ENCODE data around the gene PLA2G15. TPM values are rescaled to one million over a fixed set of nuclear protein-coding genes. Genes with fewer than 3 reads are reported as not detected.

Gene PLA2G15
- total RNA-seq, 1 experiment from 2014 or later, result 33.2 TPM

- Histone ChIP-seq H3K36me3 (ENCODE audit: control insufficient read depth, insufficient read depth, low read length) (0 out of 2 replicates have a peak, but pooled peaks cover 2% of the 10 kb centered on the region), H3K4me3 (ENCODE audit: low read depth, low read length) (no peak overlapping the region), H3K4me1 (peaks cover 15% of the 10 kb centered on the region), H3K9me3 (no peaks in the 10 kb centered on the region), H3K27me3 (replicated peaks; ENCODE audit: control insufficient read depth, insufficient read depth, low read length) (no peaks in the 10 kb centered on the region)
- no peaks in the 10 kb centered on the region for H3K9me3 Mint-ChIP-seq (ENCODE audit: unreplicated experiment)
- no peaks in the 10 kb centered on the region for H3K27me3 Mint-ChIP-seq (ENCODE audit: insufficient read depth, unreplicated experiment)
- DNase-seq, result no peak
- intact Hi-C loops (cut with micrococcal nuclease; ENCODE audit: unreplicated experiment), result no loop called here
- H3K4me3 Mint-ChIP-seq (ENCODE audit: unreplicated experiment), result no peak overlapping the region
- ChIA-PET CTCF (interaction anchor here (0.5 to 2.1 kb wide), 4 partner anchors 9 to 42 kb away, joined by 3 to 5 read pairs (median 4); no protein-coding TSS in a partner anchor), POLR2A (interaction anchor here (2.3 kb wide), 1 partner anchor 25 kb away, joined by 5 read pairs; the partner anchor contains the start of genes PRMT7 and SLC7A6OS)
- H3K36me3 Mint-ChIP-seq (ENCODE audit: insufficient read depth, unreplicated experiment), result peaks cover 99% of the 10 kb centered on the region
- BruUV-seq (replicated peaks), result no TSS peak
- TF ChIP-seq CTCF (IDR thresholded peaks at IDR 0.05; ENCODE audit: insufficient read depth in 1 of 2, low read depth in 1 of 2, low read length in 1 of 2, severe bottlenecking in 1 of 2, unreplicated experiment in 1 of 2), result no peak
- H3K4me1 Mint-ChIP-seq (ENCODE audit: low read depth, unreplicated experiment), result peaks cover 53% of the 10 kb centered on the region
- H3K27ac Mint-ChIP-seq (ENCODE audit: unreplicated experiment), result peak overlapping the region; percentile 18
Measured at GRCh38 chr16:68285683-68286082, 40.5 kb downstream of the PLA2G15 start.

- no peak for DNase-seq
- no peak overlapping the region for H3K4me3 ChIP-seq (ENCODE audit: low read depth, low read length)
- Mint-ChIP-seq H3K9me3 (ENCODE audit: unreplicated experiment) (no peaks in the 10 kb centered on the region), H3K36me3 (ENCODE audit: insufficient read depth, unreplicated experiment) (peaks cover 99% of the 10 kb centered on the region), H3K4me3 (ENCODE audit: unreplicated experiment) (no peak overlapping the region), H3K4me1 (ENCODE audit: low read depth, unreplicated experiment) (peaks cover 46% of the 10 kb centered on the region), H3K27ac (ENCODE audit: unreplicated experiment) (peak overlapping the region; percentile 18), H3K27me3 (ENCODE audit: insufficient read depth, unreplicated experiment) (no peaks in the 10 kb centered on the region)
- H3K4me1 ChIP-seq, result peaks cover 8% of the 10 kb centered on the region; the same call in 1 of the 2 replicates
- intact Hi-C loops (cut with micrococcal nuclease; ENCODE audit: unreplicated experiment), result no loop called here
- no peaks in the 10 kb centered on the region for H3K27me3 ChIP-seq (replicated peaks; ENCODE audit: control insufficient read depth, insufficient read depth, low read length)
- 0 out of 2 replicates have a peak, but pooled peaks cover 2% of the 10 kb centered on the region for H3K36me3 ChIP-seq (ENCODE audit: control insufficient read depth, insufficient read depth, low read length)
- no peaks in the 10 kb centered on the region for H3K9me3 ChIP-seq
- ChIA-PET CTCF (interaction anchor here (0.7 to 2.1 kb wide), 2 partner anchors 10 to 41 kb away, joined by 4 to 5 read pairs; no protein-coding TSS in a partner anchor), POLR2A (interaction anchor here (0.5 to 2.3 kb wide), 3 partner anchors 24 to 91 kb away, joined by 3 to 5 read pairs (median 3); partner anchors contain the start of genes PRMT7 and SLC7A6OS)
- no TSS peak for BruUV-seq (replicated peaks)
- no peak for TF ChIP-seq CTCF (IDR thresholded peaks at IDR 0.05; ENCODE audit: insufficient read depth in 1 of 2, low read depth in 1 of 2, low read length in 1 of 2, severe bottlenecking in 1 of 2, unreplicated experiment in 1 of 2)
Measured at GRCh38 chr16:68286153-68287074, 41.2 kb downstream of the PLA2G15 start.

Measured in Caco-2 (cell line).